Measurements from ENCODE around the gene GYPA. TPM values are rescaled to one million over a fixed set of nuclear protein-coding genes. Genes with fewer than 3 reads are reported as not detected.

The GYPA gene
- total RNA-seq, result 12.8 TPM

DNA sequence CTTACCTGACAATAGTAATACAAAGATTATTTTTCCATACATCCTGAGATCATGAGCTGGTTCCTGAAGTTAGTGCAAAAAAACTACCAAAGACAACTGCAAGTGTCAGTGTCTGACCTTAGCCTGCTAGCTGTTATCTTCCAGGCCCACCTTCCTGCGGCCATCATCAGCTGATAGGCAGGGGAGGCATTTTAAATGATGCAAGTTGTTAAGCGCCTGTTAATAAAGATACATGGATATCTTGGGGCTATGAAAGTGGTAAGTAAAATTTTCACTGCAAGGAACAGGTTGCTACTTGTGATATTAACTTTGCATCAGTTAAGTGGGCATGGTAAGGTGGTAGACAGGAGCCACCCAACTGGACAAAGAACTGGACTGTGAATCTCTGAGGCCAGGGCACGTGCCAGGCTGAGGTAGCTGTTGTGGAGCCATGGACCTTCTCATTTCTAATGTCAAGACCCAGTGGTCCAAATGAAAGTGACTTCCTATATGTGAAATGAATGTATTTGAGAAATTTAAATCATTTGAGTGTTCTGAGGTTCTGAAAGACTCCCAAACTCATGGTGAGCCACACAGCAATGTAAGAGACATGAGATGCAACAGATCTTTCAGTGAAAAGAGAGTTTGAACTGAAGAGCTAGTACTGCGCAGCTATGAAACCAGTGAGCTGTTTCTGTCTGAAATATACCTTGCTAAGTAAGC lies at the start of gene GYPA:
GYPA (minus strand) TSS at position 125 of the 702 bp plus-strand sequence; CDS start at position 42, 83 bp downstream.

Other genes with a start within 250 kb of the GYPA start
- 2.2 TPM for gene GYPE, start 235.2 kb downstream of the GYPA start, total RNA-seq
- 23.6 TPM for gene GYPB, start 121.3 kb downstream of the GYPA start, total RNA-seq